ENCODE data around the gene EFCAB14. TPM values are rescaled to one million over a fixed set of nuclear protein-coding genes. Genes with fewer than 3 reads are reported as not detected.

Gene EFCAB14
- total RNA-seq, 1 donor from 2014 or later, result 50.7 TPM

- DNase-seq (ENCODE audit: low read depth), result no peak
- TF ChIP-seq EZH2 (IDR thresholded peaks at IDR 0.05; ENCODE audit: insufficient read depth, low read length), result no peak
- no peak for TF ChIP-seq CTCF (IDR thresholded peaks at IDR 0.05; ENCODE audit: insufficient read depth, low read depth, low read length)
- Mint-ChIP-seq H3K36me3 (ENCODE audit: low read depth, unreplicated experiment) (no peaks in the 10 kb centered on the region), H3K4me1 (ENCODE audit: low read depth, unreplicated experiment) (peaks cover 21% of the 10 kb centered on the region), H3K4me3 (ENCODE audit: unreplicated experiment) (no peak overlapping the region), H3K9me3 (ENCODE audit: unreplicated experiment) (peaks cover 9% of the 10 kb centered on the region), H3K27ac (ENCODE audit: unreplicated experiment) (no peak overlapping the region), H3K27me3 (ENCODE audit: low read depth, unreplicated experiment) (peaks cover 11% of the 10 kb centered on the region)
- Histone ChIP-seq H3K79me2 (ENCODE audit: insufficient read depth, low read length) (no peaks in the 10 kb centered on the region), H4K20me1 (ENCODE audit: insufficient read depth, low read length) (no peaks in the 10 kb centered on the region), H3K36me3 (ENCODE audit: insufficient read depth, low read length) (no peaks in the 10 kb centered on the region), H3K27me3 (ENCODE audit: insufficient read depth, low read length) (no peaks in the 10 kb centered on the region), H3K4me1 (ENCODE audit: insufficient read depth, low read length) (no peaks in the 10 kb centered on the region), H3K4me2 (ENCODE audit: low read length) (no peak overlapping the region), H3K4me3 (ENCODE audit: insufficient read depth, low read depth, low read length) (no peak overlapping the region), H2AFZ (ENCODE audit: low read depth, low read length) (no peak overlapping the region), H3K27ac (ENCODE audit: low read depth, low read length) (no peak overlapping the region), H3K9ac (ENCODE audit: low read length) (no peak overlapping the region), H3K9me3 (ENCODE audit: insufficient read depth, low read depth, low read length) (no peaks in the 10 kb centered on the region)
- FAIRE-seq, result no peak
These were observed 41.7 kb upstream of the EFCAB14 start for GRCh38 chr1:46760558-46761166.

- peaks cover 9% of the 10 kb centered on the region for H3K9me3 Mint-ChIP-seq (ENCODE audit: unreplicated experiment)
- TF ChIP-seq CTCF (IDR thresholded peaks at IDR 0.05; ENCODE audit: insufficient read depth, low read depth, low read length) (no peak), EZH2 (IDR thresholded peaks at IDR 0.05; ENCODE audit: insufficient read depth, low read length) (no peak)
- no peak overlapping the region for H3K27ac Mint-ChIP-seq (ENCODE audit: unreplicated experiment)
- Histone ChIP-seq H3K9me3 (ENCODE audit: insufficient read depth, low read depth, low read length) (no peaks in the 10 kb centered on the region), H3K4me3 (ENCODE audit: insufficient read depth, low read depth, low read length) (no peak overlapping the region), H4K20me1 (ENCODE audit: insufficient read depth, low read length) (no peaks in the 10 kb centered on the region), H3K9ac (ENCODE audit: low read length) (no peak overlapping the region), H3K27ac (ENCODE audit: low read depth, low read length) (no peak overlapping the region), H3K4me1 (ENCODE audit: insufficient read depth, low read length) (no peaks in the 10 kb centered on the region), H3K79me2 (ENCODE audit: insufficient read depth, low read length) (no peaks in the 10 kb centered on the region), H2AFZ (ENCODE audit: low read depth, low read length) (no peak overlapping the region), H3K27me3 (ENCODE audit: insufficient read depth, low read length) (no peaks in the 10 kb centered on the region), H3K36me3 (ENCODE audit: insufficient read depth, low read length) (no peaks in the 10 kb centered on the region), H3K4me2 (ENCODE audit: low read length) (no peak overlapping the region)
- DNase-seq (ENCODE audit: low read depth), result no peak
- peaks cover 23% of the 10 kb centered on the region for H3K4me1 Mint-ChIP-seq (ENCODE audit: low read depth, unreplicated experiment)
- H3K27me3 Mint-ChIP-seq (ENCODE audit: low read depth, unreplicated experiment), result peaks cover 1% of the 10 kb centered on the region
- H3K36me3 Mint-ChIP-seq (ENCODE audit: low read depth, unreplicated experiment), result peaks cover 2% of the 10 kb centered on the region
- FAIRE-seq, result no peak
- no peak overlapping the region for H3K4me3 Mint-ChIP-seq (ENCODE audit: unreplicated experiment)
These were observed 39.1 kb upstream of the EFCAB14 start for GRCh38 chr1:46757956-46758528.
